HG03378 (cell line): ENCODE measurements around the gene MYO15A.
"Not testable (repeated sequence)": the region's sequence is repeated elsewhere in the genome, so short reads cannot be mapped to it uniquely, and the experiment has no call there.

Experiments
- ATAC-seq: cut with Tn5 transposase; IDR thresholded peaks from one replicate; pipeline ENCODE4 v1.9.1; 2021; ENCODE audit warnings: mild to moderate bottlenecking, moderate library complexity; ENCODE audit not compliant: unreplicated experiment

Gene MYO15A

GRCh38 chr17:18216906-18217305 is 108.3 kb downstream of the MYO15A start:
- not testable (repeated sequence) for ATAC-seq

- no peak for ATAC-seq
Observed at GRCh38 chr17:18217412-18218015, 109.0 kb downstream of the MYO15A start.

- ATAC-seq = no peak
Observed at GRCh38 chr17:18218756-18219415, 110.3 kb downstream of the MYO15A start.

- ATAC-seq = no peak
Observed at GRCh38 chr17:18224053-18224386, 115.5 kb downstream of the MYO15A start.

- ATAC-seq = no peak
Observed at GRCh38 chr17:18224387-18225120, 116.0 kb downstream of the MYO15A start.

- ATAC-seq = no peak
Observed at GRCh38 chr17:18225121-18225641, 116.6 kb downstream of the MYO15A start, which contains the start of gene LLGL1. TSS of gene LLGL1 (plus strand) at chr17:18225635. CDS start at chr17:18225683, 48 bp downstream.

- ATAC-seq = no peak
Observed at GRCh38 chr17:18225642-18226283, 117.2 kb downstream of the MYO15A start.

GRCh38 chr17:18226284-18226945 is 117.9 kb downstream of the MYO15A start:
- ATAC-seq = no peak

- no peak for ATAC-seq
Observed at GRCh38 chr17:18227635-18228034, 119.1 kb downstream of the MYO15A start.

- no peak for ATAC-seq
Observed at GRCh38 chr17:18228176-18228682, 119.7 kb downstream of the MYO15A start.

- ATAC-seq = no peak
Observed at GRCh38 chr17:18229254-18229653, 120.7 kb downstream of the MYO15A start.
